Stimulated activated effector memory CD8-positive, alpha-beta T cell treated with anti-CD3 and anti-CD28 coated beads, Interleukin-12 subunit alpha, Interleukin-12 subunit beta, amount 100 ng/mL, for 72 hours (primary cell): ENCODE data around the gene TBC1D3K.
"Not testable (repeated sequence)": the region's sequence is repeated elsewhere in the genome, so short reads cannot be mapped to it uniquely, and the experiment has no call there.

Experiments used
- ATAC-seq: fragments of 150-1000 bp; cut with Tn5 transposase; 2 replicates; pipeline ENCODE4 v1.10.0; 2021
- DNase-seq, 2 donors: peaks; one replicate each; pipeline ENCODE4 v3.0.0; 2021 to 2022; ENCODE audit warnings: low spot score in 2 of 2
- H3K27ac Mint-ChIP-seq: one replicate; pipeline ENCODE4 v1.8.0; 2022; ENCODE audit warnings: mild to moderate bottlenecking, mixed read lengths
- H3K36me3 Mint-ChIP-seq: one replicate; pipeline ENCODE4 v1.8.0; 2022; ENCODE audit warnings: mild to moderate bottlenecking, mixed read lengths
- H3K4me1 Mint-ChIP-seq: one replicate; pipeline ENCODE4 v1.8.0; 2022; ENCODE audit warnings: mixed read lengths
- H3K4me3 Mint-ChIP-seq: one replicate; pipeline ENCODE4 v1.8.0; 2022; ENCODE audit warnings: mild to moderate bottlenecking, mixed read lengths
- H3K9me3 Mint-ChIP-seq: one replicate; pipeline ENCODE4 v1.8.0; 2022; ENCODE audit warnings: mixed read lengths

The TBC1D3K gene

GRCh38 chr17:37924115-37924514, at the start of gene TBC1D3K:
TBC1D3K (plus strand) TSS chr17:37924415; CDS start chr17:37926000, 1,585 bp downstream.
- DNase-seq, H3K27ac Mint-ChIP-seq, H3K4me3 Mint-ChIP-seq, H3K9me3 Mint-ChIP-seq, ATAC-seq, H3K4me1 Mint-ChIP-seq, H3K36me3 Mint-ChIP-seq: not testable (repeated sequence)

- no peak overlapping the region for H3K27ac Mint-ChIP-seq
- ATAC-seq, result no peak
- H3K9me3 Mint-ChIP-seq, result no peaks in the 10 kb centered on the region
- no peaks in the 10 kb centered on the region for H3K36me3 Mint-ChIP-seq
- no peak overlapping the region for H3K4me3 Mint-ChIP-seq
- no peaks in the 10 kb centered on the region for H3K4me1 Mint-ChIP-seq
- DNase-seq, result no peak
These were observed 39.7 kb upstream of the TBC1D3K start for GRCh38 chr17:37884516-37884915.

- H3K9me3 Mint-ChIP-seq, result no peaks in the 10 kb centered on the region
- H3K4me3 Mint-ChIP-seq, result no peak overlapping the region
- no peaks in the 10 kb centered on the region for H3K36me3 Mint-ChIP-seq
- no peak overlapping the region for H3K27ac Mint-ChIP-seq
- DNase-seq (no peak), ATAC-seq (no peak)
- H3K4me1 Mint-ChIP-seq, result no peaks in the 10 kb centered on the region
These were observed 39.1 kb upstream of the TBC1D3K start for GRCh38 chr17:37885136-37885535.

GRCh38 chr17:37888881-37889280, 35.3 kb upstream of the TBC1D3K start:
- Mint-ChIP-seq H3K36me3 (no peaks in the 10 kb centered on the region), H3K4me1 (no peaks in the 10 kb centered on the region), H3K27ac (no peak overlapping the region), H3K4me3 (no peak overlapping the region), H3K9me3 (no peaks in the 10 kb centered on the region)
- DNase-seq (no peak), ATAC-seq (no peak)

- H3K4me3 Mint-ChIP-seq, ATAC-seq, H3K27ac Mint-ChIP-seq, H3K9me3 Mint-ChIP-seq, H3K4me1 Mint-ChIP-seq, DNase-seq, H3K36me3 Mint-ChIP-seq: not testable (repeated sequence)
These were observed 27.3 kb upstream of the TBC1D3K start for GRCh38 chr17:37896961-37897360.
